WI38 (cell line): ENCODE measurements around the gene B4GAT1.
"Not testable (repeated sequence)": the region's sequence is repeated elsewhere in the genome, so short reads cannot be mapped to it uniquely, and the experiment has no call there.

Source experiments
- H3K4me3 ChIP-seq: 2 replicates; pipeline ENCODE4 v1.5.1; 2011; ENCODE audit warnings: low read depth, mild to moderate bottlenecking, control low read depth, low read length
- CTCF ChIP-seq: IDR thresholded peaks from 2 replicates; pipeline ENCODE4 v1.5.1; 2012; ENCODE audit warnings: low read depth, mild to moderate bottlenecking, control low read depth, low read length

Gene B4GAT1

GRCh38 chr11:66311965-66312548 is 35.4 kb downstream of the B4GAT1 start:
- no peak; the same call in 1 of the 2 replicates for TF ChIP-seq CTCF
- H3K4me3 ChIP-seq = peak overlapping the region; percentile 66

GRCh38 chr11:66311470-66311964 is 35.9 kb downstream of the B4GAT1 start:
- peak; percentile 92; the same call in 1 of the 2 replicates for TF ChIP-seq CTCF
- H3K4me3 ChIP-seq = peak overlapping the region; percentile 66

- not testable (repeated sequence) for H3K4me3 ChIP-seq
Observed at GRCh38 chr11:66310803-66311440, 36.5 kb downstream of the B4GAT1 start.

- H3K4me3 ChIP-seq = no peak overlapping the region
- TF ChIP-seq CTCF = no peak
Observed at GRCh38 chr11:66310324-66310723, 37.1 kb downstream of the B4GAT1 start.

GRCh38 chr11:66309475-66309874 is 38.0 kb downstream of the B4GAT1 start:
- no peak for TF ChIP-seq CTCF
- no peak overlapping the region for H3K4me3 ChIP-seq

- no peak for TF ChIP-seq CTCF
Observed at GRCh38 chr11:66302656-66303055, 44.8 kb downstream of the B4GAT1 start.

GRCh38 chr11:66299186-66299585 is 48.2 kb downstream of the B4GAT1 start:
- no peak for TF ChIP-seq CTCF
- no peak overlapping the region for H3K4me3 ChIP-seq

More at GRCh38 chr11:66302656-66303055, 44.8 kb downstream of the B4GAT1 start:
- H3K4me3 ChIP-seq = no peak overlapping the region

- H3K4me3 ChIP-seq = no peak overlapping the region
- no peak for TF ChIP-seq CTCF
Observed at GRCh38 chr11:66297610-66298009, 49.8 kb downstream of the B4GAT1 start.
